Liver (tissue), 9 donors: ENCODE results near the gene PCBP2. TPM values are rescaled to one million over a fixed set of nuclear protein-coding genes. Genes with fewer than 3 reads are reported as not detected.

Experiments used
- DNase-seq: peaks from one replicate; pipeline ENCODE4 v3.0.0-alpha.2; 2017; ENCODE audit warnings: low spot score
- H3K27ac ChIP-seq, 2 donors: one replicate each; pipeline ENCODE4 v1.7.0; 2013; ENCODE audit warnings: inconsistent platforms in 2 of 2, low read length in 2 of 2, control low read depth in 1 of 2, low read depth in 1 of 2, mild to moderate bottlenecking in 1 of 2
- H3K27me3 ChIP-seq, 4 donors: one replicate each; pipeline versions ENCODE4 v1.6.1 to v1.7.0; 2013; ENCODE audit warnings: low read length in 3 of 4, inconsistent platforms in 1 of 4, mild to moderate bottlenecking in 1 of 4, moderate library complexity in 1 of 4; ENCODE audit not compliant: control insufficient read depth in 4 of 4, insufficient read depth in 4 of 4
- H3K36me3 ChIP-seq, 4 donors: one replicate each; pipeline versions ENCODE4 v1.6.1 to v1.7.0; 2013; ENCODE audit warnings: low read length in 3 of 4, mild to moderate bottlenecking in 3 of 4, low read depth in 1 of 4, moderate library complexity in 1 of 4; ENCODE audit not compliant: control insufficient read depth in 4 of 4, insufficient read depth in 3 of 4
- H3K4me1 ChIP-seq, 4 donors: one replicate each; pipeline versions ENCODE4 v1.6.1 to v1.7.0; 2013; ENCODE audit warnings: low read length in 3 of 4, mild to moderate bottlenecking in 3 of 4, moderate library complexity in 1 of 4; ENCODE audit not compliant: control insufficient read depth in 4 of 4, insufficient read depth in 4 of 4
- H3K4me3 ChIP-seq, 3 donors: one replicate each; pipeline versions ENCODE4 v1.6.1 to v1.7.0; 2013; ENCODE audit warnings: low read length in 3 of 3, control low read depth in 1 of 3, low read depth in 1 of 3, mild to moderate bottlenecking in 1 of 3
- H3K9ac ChIP-seq, 2 donors: one replicate each; pipeline ENCODE4 v1.7.0; 2013; ENCODE audit warnings: low read length in 2 of 2, mild to moderate bottlenecking in 2 of 2, moderate library complexity in 2 of 2, control low read depth in 1 of 2, low read depth in 1 of 2
- H3K9me3 ChIP-seq, 4 donors: one replicate each; pipeline versions ENCODE4 v1.6.1 to v1.7.0; 2013; ENCODE audit warnings: low read length in 3 of 4; ENCODE audit not compliant: control insufficient read depth in 4 of 4
- EGR1 ChIP-seq, 2 donors: IDR thresholded peaks; 2 replicates each; pipeline ENCODE4 v1.6.1; 2016 to 2018; ENCODE audit warnings: antibody characterized with exemption in 2 of 2, low read depth in 2 of 2
- FOXA1 ChIP-seq: IDR thresholded peaks from 2 replicates; pipeline ENCODE4 v1.6.1; 2016; ENCODE audit warnings: antibody characterized with exemption
- FOXA2 ChIP-seq: IDR thresholded peaks from 2 replicates; pipeline ENCODE4 v1.6.1; 2016; ENCODE audit warnings: antibody characterized with exemption
- GABPA ChIP-seq, 2 donors: IDR thresholded peaks in 1 of 2; conservative IDR thresholded peaks in 1 of 2; 2 replicates each; pipeline ENCODE4 v1.6.1; 2016; ENCODE audit warnings: antibody characterized with exemption in 2 of 2, mild to moderate bottlenecking in 1 of 2, moderate library complexity in 1 of 2
- HNF4A ChIP-seq, 2 donors: conservative IDR thresholded peaks; 2 replicates each; pipeline ENCODE4 v1.6.1; 2016; ENCODE audit warnings: antibody characterized with exemption in 2 of 2, mild to moderate bottlenecking in 2 of 2
- JUND ChIP-seq, 2 donors: IDR thresholded peaks; 2 replicates each; pipeline ENCODE4 v1.6.1; 2016; ENCODE audit warnings: antibody characterized with exemption in 2 of 2
- NR2F2 ChIP-seq: IDR thresholded peaks from 2 replicates; pipeline ENCODE4 v1.6.1; 2016; ENCODE audit warnings: antibody characterized with exemption
- RXRA ChIP-seq, 2 donors: IDR thresholded peaks; 2 replicates each; pipeline ENCODE4 v1.6.1; 2017 to 2018; ENCODE audit warnings: antibody characterized with exemption in 2 of 2, mild to moderate bottlenecking in 1 of 2
- SP1 ChIP-seq: IDR thresholded peaks from 2 replicates; pipeline ENCODE4 v1.6.1; 2018; ENCODE audit warnings: antibody characterized with exemption, mild to moderate bottlenecking
- YY1 ChIP-seq: IDR thresholded peaks from 2 replicates; pipeline ENCODE4 v1.6.1; 2016; ENCODE audit warnings: antibody characterized with exemption, mild to moderate bottlenecking
- whole genome bisulfite sequencing: extraction: QIAGEN DNeasy Blood & Tissue Kit; methylation state at CpG from one replicate; pipeline ENCODE4 v1.1.7; 2013; 5-methylcytosine and 5-hydroxymethylcytosine counted together
- polyA plus RNA-seq, 2 donors: library from polyadenylated mRNA; stranded (reverse) in 1 of 2; unstranded in 1 of 2; fragments of 200-250 nt in 1 of 2; fragments of >200 nt in 1 of 2; fragmentation: Nextera tagmentation in 1 of 2; extraction: Ambion mirVana in 1 of 2; gene quantifications; one replicate each; pipeline versions ENCODE4 v1.2.1 to v1.2.3, GENCODE V29; 2013 to 2015
- total RNA-seq, 2 donors: library from RNA; depleted of rRNA; stranded (reverse); fragments of >200 nt; gene quantifications; one replicate each; pipeline ENCODE4 v1.2.3, GENCODE V29; 2014
- TF ChIP-seq, protein P1 (sequence below): fragments of 150-350 bp; IDR thresholded peaks from 2 replicates; pipeline ENCODE4 v1.5.1; 2017; ENCODE audit warnings: improper control_type of control experiment, low read depth, low read length; ENCODE audit not compliant: missing input control
- TF ChIP-seq, protein P2 (sequence below): IDR thresholded peaks from 2 replicates; pipeline ENCODE4 v1.6.1; 2016; ENCODE audit warnings: antibody characterized with exemption
- TF ChIP-seq, protein P3 (sequence below): IDR thresholded peaks from 2 replicates; pipeline ENCODE4 v1.6.1; 2016; ENCODE audit warnings: antibody characterized with exemption, mild to moderate bottlenecking
- TF ChIP-seq, protein P4 (sequence below): IDR thresholded peaks from 2 replicates; pipeline ENCODE4 v1.6.1; 2016; ENCODE audit warnings: antibody characterized with exemption
- TF ChIP-seq, protein P5 (sequence below): IDR thresholded peaks from 2 replicates; pipeline ENCODE4 v1.6.1; 2016; ENCODE audit warnings: antibody characterized with exemption
- donor health status: healthy.
- donor health status: healthy.
- donor health status: healthy.
- donor health status: healthy.
- donor health status: healthy.

Gene PCBP2
- total and polyA plus RNA-seq, 4 donors = 130 to 377 (median 223) TPM

DNA sequence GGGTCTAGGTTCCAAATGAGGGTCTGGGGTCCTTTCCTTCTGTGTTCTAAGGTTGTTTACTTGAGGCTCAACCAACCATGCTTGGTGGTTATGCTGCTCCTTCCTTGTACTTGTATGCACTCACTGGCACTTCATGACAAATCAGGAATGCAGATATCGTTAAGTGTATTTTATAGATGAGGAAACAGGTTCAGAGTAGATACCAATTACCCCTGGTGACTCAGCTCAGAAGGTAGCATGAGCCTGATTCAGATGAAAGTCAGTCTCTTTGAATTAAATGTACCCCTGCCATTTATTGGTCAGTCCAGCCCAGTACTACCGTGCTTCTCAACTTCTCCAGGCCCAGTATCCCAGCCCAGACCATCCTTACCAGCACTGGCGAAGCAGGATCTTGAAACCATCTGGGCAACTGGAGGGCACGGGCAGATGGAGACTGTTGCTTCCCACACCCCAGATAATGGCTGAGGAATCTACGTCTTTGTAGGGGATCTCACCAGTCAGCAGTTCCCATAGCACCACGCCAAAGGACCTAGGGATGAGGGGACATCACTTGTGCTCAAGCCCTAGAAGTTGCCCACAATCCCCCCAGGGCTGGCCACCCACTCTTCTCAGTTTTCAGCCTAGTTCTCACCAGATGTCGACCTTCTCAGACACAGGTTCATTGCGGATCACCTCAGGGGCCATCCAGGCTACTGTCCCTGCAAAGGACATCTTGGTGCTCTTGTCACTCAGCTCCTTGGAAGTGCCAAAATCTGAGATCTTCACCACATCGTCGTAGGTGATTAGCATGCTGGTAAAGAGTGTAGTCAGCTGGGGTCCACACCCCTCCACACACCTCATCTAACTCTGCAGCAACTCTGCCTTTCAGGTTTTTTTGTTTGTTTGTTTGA lies 33.0 kb downstream of the PCBP2 start:
- 90% methylated on average over 10 of the region's 10 CpGs for WGBS
- DNase-seq = no peak
- no peak overlapping the region for H3K27ac ChIP-seq
- H3K4me3 ChIP-seq = no peak overlapping the region
- no peaks in the 10 kb centered on the region for H3K4me1 ChIP-seq
- no peak for TF ChIP-seq GABPA (IDR thresholded peaks at IDR 0.05 in 1 of 2, conservative IDR thresholded peaks at IDR 0.05 in 1 of 2)
- no peak for TF ChIP-seq SP1
- no peak for TF ChIP-seq FOXA2
- no peak for TF ChIP-seq YY1
- TF ChIP-seq, protein P1, sequence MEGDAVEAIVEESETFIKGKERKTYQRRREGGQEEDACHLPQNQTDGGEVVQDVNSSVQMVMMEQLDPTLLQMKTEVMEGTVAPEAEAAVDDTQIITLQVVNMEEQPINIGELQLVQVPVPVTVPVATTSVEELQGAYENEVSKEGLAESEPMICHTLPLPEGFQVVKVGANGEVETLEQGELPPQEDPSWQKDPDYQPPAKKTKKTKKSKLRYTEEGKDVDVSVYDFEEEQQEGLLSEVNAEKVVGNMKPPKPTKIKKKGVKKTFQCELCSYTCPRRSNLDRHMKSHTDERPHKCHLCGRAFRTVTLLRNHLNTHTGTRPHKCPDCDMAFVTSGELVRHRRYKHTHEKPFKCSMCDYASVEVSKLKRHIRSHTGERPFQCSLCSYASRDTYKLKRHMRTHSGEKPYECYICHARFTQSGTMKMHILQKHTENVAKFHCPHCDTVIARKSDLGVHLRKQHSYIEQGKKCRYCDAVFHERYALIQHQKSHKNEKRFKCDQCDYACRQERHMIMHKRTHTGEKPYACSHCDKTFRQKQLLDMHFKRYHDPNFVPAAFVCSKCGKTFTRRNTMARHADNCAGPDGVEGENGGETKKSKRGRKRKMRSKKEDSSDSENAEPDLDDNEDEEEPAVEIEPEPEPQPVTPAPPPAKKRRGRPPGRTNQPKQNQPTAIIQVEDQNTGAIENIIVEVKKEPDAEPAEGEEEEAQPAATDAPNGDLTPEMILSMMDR = no peak
- TF ChIP-seq HNF4A (conservative IDR thresholded peaks at IDR 0.05) = no peak
- no peak for TF ChIP-seq FOXA1
- no peak for TF ChIP-seq EGR1 (IDR thresholded peaks at IDR 0.05; ENCODE audit: low read depth in 2 of 2)
- no peak for TF ChIP-seq RXRA (IDR thresholded peaks at IDR 0.05)
- TF ChIP-seq, protein P2, sequence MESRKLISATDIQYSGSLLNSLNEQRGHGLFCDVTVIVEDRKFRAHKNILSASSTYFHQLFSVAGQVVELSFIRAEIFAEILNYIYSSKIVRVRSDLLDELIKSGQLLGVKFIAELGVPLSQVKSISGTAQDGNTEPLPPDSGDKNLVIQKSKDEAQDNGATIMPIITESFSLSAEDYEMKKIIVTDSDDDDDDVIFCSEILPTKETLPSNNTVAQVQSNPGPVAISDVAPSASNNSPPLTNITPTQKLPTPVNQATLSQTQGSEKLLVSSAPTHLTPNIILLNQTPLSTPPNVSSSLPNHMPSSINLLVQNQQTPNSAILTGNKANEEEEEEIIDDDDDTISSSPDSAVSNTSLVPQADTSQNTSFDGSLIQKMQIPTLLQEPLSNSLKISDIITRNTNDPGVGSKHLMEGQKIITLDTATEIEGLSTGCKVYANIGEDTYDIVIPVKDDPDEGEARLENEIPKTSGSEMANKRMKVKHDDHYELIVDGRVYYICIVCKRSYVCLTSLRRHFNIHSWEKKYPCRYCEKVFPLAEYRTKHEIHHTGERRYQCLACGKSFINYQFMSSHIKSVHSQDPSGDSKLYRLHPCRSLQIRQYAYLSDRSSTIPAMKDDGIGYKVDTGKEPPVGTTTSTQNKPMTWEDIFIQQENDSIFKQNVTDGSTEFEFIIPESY = no peak
- TF ChIP-seq JUND (IDR thresholded peaks at IDR 0.05) = no peak
- TF ChIP-seq, protein P3, sequence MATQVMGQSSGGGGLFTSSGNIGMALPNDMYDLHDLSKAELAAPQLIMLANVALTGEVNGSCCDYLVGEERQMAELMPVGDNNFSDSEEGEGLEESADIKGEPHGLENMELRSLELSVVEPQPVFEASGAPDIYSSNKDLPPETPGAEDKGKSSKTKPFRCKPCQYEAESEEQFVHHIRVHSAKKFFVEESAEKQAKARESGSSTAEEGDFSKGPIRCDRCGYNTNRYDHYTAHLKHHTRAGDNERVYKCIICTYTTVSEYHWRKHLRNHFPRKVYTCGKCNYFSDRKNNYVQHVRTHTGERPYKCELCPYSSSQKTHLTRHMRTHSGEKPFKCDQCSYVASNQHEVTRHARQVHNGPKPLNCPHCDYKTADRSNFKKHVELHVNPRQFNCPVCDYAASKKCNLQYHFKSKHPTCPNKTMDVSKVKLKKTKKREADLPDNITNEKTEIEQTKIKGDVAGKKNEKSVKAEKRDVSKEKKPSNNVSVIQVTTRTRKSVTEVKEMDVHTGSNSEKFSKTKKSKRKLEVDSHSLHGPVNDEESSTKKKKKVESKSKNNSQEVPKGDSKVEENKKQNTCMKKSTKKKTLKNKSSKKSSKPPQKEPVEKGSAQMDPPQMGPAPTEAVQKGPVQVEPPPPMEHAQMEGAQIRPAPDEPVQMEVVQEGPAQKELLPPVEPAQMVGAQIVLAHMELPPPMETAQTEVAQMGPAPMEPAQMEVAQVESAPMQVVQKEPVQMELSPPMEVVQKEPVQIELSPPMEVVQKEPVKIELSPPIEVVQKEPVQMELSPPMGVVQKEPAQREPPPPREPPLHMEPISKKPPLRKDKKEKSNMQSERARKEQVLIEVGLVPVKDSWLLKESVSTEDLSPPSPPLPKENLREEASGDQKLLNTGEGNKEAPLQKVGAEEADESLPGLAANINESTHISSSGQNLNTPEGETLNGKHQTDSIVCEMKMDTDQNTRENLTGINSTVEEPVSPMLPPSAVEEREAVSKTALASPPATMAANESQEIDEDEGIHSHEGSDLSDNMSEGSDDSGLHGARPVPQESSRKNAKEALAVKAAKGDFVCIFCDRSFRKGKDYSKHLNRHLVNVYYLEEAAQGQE = no peak
- TF ChIP-seq, protein P4, sequence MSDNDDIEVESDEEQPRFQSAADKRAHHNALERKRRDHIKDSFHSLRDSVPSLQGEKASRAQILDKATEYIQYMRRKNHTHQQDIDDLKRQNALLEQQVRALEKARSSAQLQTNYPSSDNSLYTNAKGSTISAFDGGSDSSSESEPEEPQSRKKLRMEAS = no peak
- TF ChIP-seq, protein P5, sequence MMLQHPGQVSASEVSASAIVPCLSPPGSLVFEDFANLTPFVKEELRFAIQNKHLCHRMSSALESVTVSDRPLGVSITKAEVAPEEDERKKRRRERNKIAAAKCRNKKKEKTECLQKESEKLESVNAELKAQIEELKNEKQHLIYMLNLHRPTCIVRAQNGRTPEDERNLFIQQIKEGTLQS = no peak
- no peak for TF ChIP-seq NR2F2
- H3K9me3 ChIP-seq = no peaks in the 10 kb centered on the region
- H3K36me3 ChIP-seq = peaks cover 3 to 37% (median 25%) of the 10 kb centered on the region in 4 donors
- H3K9ac ChIP-seq = no peak overlapping the region
- no peaks in the 10 kb centered on the region for H3K27me3 ChIP-seq
